GM21367 (cell line): ENCODE results near the gene PFN1.

Experiments used
- ATAC-seq: cut with Tn5 transposase; IDR thresholded peaks from one replicate; pipeline ENCODE4 v1.9.1; 2021; ENCODE audit not compliant: unreplicated experiment

The PFN1 gene

GRCh38 chr17:4945944-4946280 is 2.4 kb downstream of the PFN1 start:
- ATAC-seq = no peak

- ATAC-seq = no peak
Measured at GRCh38 chr17:4945176-4945943, 3.0 kb downstream of the PFN1 start.

- ATAC-seq = no peak
Measured at GRCh38 chr17:4944554-4945175, 3.7 kb downstream of the PFN1 start.

- ATAC-seq = no peak
Measured at GRCh38 chr17:4944163-4944553, 4.2 kb downstream of the PFN1 start.

GRCh38 chr17:4942760-4943508 is 5.4 kb downstream of the PFN1 start:
- ATAC-seq = no peak

- no peak for ATAC-seq
Measured at GRCh38 chr17:4941319-4941610, 7.1 kb downstream of the PFN1 start.

- ATAC-seq = no peak
Measured at GRCh38 chr17:4940555-4941318, 7.6 kb downstream of the PFN1 start.

GRCh38 chr17:4939796-4940554 is 8.4 kb downstream of the PFN1 start, which contains the start of the genes RNF167 and SLC25A11:
Gene RNF167 (plus strand): TSS chr17:4940268. CDS start chr17:4940910, 642 bp downstream.
Gene SLC25A11 (minus strand): TSS chr17:4940046. CDS start chr17:4939910, 136 bp downstream.
- ATAC-seq = peak; percentile 55

- ATAC-seq = no peak
Measured at GRCh38 chr17:4939546-4939795, 8.9 kb downstream of the PFN1 start.

GRCh38 chr17:4938688-4939545 is 9.4 kb downstream of the PFN1 start:
- no peak for ATAC-seq

GRCh38 chr17:4938069-4938491 is 10.2 kb downstream of the PFN1 start:
- ATAC-seq = no peak

- ATAC-seq = no peak
Measured at GRCh38 chr17:4937553-4937952, 10.8 kb downstream of the PFN1 start.

GRCh38 chr17:4936436-4936835 is 11.9 kb downstream of the PFN1 start:
- no peak for ATAC-seq

- ATAC-seq = no peak
Measured at GRCh38 chr17:4935650-4936049, 12.7 kb downstream of the PFN1 start.

- no peak for ATAC-seq
Measured at GRCh38 chr17:4934173-4934979, 14.0 kb downstream of the PFN1 start.

- ATAC-seq = no peak
Measured at GRCh38 chr17:4933646-4934045, 14.7 kb downstream of the PFN1 start.

GRCh38 chr17:4932756-4933155 is 15.6 kb downstream of the PFN1 start:
- no peak for ATAC-seq

GRCh38 chr17:4931963-4932362 is 16.4 kb downstream of the PFN1 start, which contains the start of gene GP1BA:
Gene GP1BA (plus strand): TSS chr17:4932277. CDS start chr17:4932605, 328 bp downstream.
- no peak for ATAC-seq

GRCh38 chr17:4928881-4929280 is 19.4 kb downstream of the PFN1 start:
- ATAC-seq = no peak
